HepG2 (cell line): ENCODE results near the gene ZC3H7B. TPM values are rescaled to one million over a fixed set of nuclear protein-coding genes. Genes with fewer than 3 reads are reported as not detected.

Experiments
- AGO2 ChIP-seq: fragments of 200-400 bp; formaldehyde crosslinking; optimal IDR thresholded peaks from 2 replicates; pipeline ENCODE3; 2017; ENCODE audit warnings: mild to moderate bottlenecking, low read depth, low read length, moderate library complexity
- IRX3 ChIP-seq: sonication (generic); formaldehyde crosslinking; IDR thresholded peaks from 2 replicates; pipeline ENCODE4 v1.8.1; 2023; ENCODE audit warnings: mild to moderate bottlenecking, low read depth, missing genetic modification reagents, borderline replicate concordance
- KDM5B ChIP-seq: sonication (generic); formaldehyde crosslinking; IDR thresholded peaks from 2 replicates; pipeline ENCODE4 v1.4.0; 2020; ENCODE audit warnings: missing genetic modification reagents, mild to moderate bottlenecking, borderline replicate concordance
- MXD4 ChIP-seq: IDR thresholded peaks from 2 replicates; pipeline ENCODE4 v1.6.1; 2016; ENCODE audit warnings: mild to moderate bottlenecking, missing biosample characterization, missing genetic modification reagents
- MZF1 ChIP-seq: sonication (generic); formaldehyde crosslinking; IDR thresholded peaks from 2 replicates; pipeline ENCODE4 v1.8.1; 2023; ENCODE audit warnings: mild to moderate bottlenecking, missing genetic modification reagents, borderline replicate concordance
- RBFOX2 ChIP-seq: fragments of 200-400 bp; formaldehyde crosslinking; IDR thresholded peaks from 2 replicates; pipeline ENCODE4 v1.6.1; 2017; ENCODE audit warnings: low read depth, mild to moderate bottlenecking, low read length
- RBM39 ChIP-seq: fragments of 200-400 bp; formaldehyde crosslinking; IDR thresholded peaks from one replicate; pipeline ENCODE4 v1.6.1; 2018; ENCODE audit warnings: antibody characterized with exemption, mild to moderate bottlenecking, low read depth, low read length; ENCODE audit not compliant: poor library complexity, severe bottlenecking
- SPEN ChIP-seq: sonication (generic); formaldehyde crosslinking; IDR thresholded peaks from 2 replicates; pipeline ENCODE4 v1.5.1; 2020; ENCODE audit warnings: low read depth, mild to moderate bottlenecking, missing genetic modification reagents
- TGIF2 ChIP-seq: IDR thresholded peaks from 2 replicates; pipeline ENCODE4 v1.6.1; 2016; ENCODE audit warnings: control low read depth, missing compliant biosample characterization
- THAP11 ChIP-seq: IDR thresholded peaks from 2 replicates; pipeline ENCODE4 v1.6.1; 2016; ENCODE audit warnings: missing biosample characterization, missing genetic modification reagents
- ZFY ChIP-seq: sonication (generic); formaldehyde crosslinking; IDR thresholded peaks from 2 replicates; pipeline ENCODE4 v1.4.0; 2020; ENCODE audit warnings: missing genetic modification reagents
- ZNF121 ChIP-seq: sonication (generic); formaldehyde crosslinking; IDR thresholded peaks from 2 replicates; pipeline ENCODE4 v1.5.0; 2020; ENCODE audit warnings: mild to moderate bottlenecking, missing genetic modification reagents
- ZNF143 ChIP-seq: sonication (generic); formaldehyde crosslinking; IDR thresholded peaks from 2 replicates; pipeline ENCODE4 v1.4.0; 2020; ENCODE audit warnings: missing genetic modification reagents
- ZSCAN21 ChIP-seq: sonication (generic); formaldehyde crosslinking; IDR thresholded peaks from 2 replicates; pipeline ENCODE4 v1.8.0; 2022; ENCODE audit warnings: mild to moderate bottlenecking, missing genetic modification reagents, moderate library complexity, borderline replicate concordance
- polyA plus RNA-seq, 8 experiments: library from polyadenylated mRNA; depleted of rRNA in 3 of 8; stranded (reverse) in 7 of 8; unstranded in 1 of 8; fragments of >200 nt; fragmentation: Illumina TruSeq in 4 of 8; extraction: Trizol in 4 of 8; gene quantifications; 2 replicates each; pipeline versions ENCODE4 v1.2.1 to v1.2.3, GENCODE V29; 2011 to 2016; ENCODE audit warnings: low read depth in 4 of 8, missing spikeins in 1 of 8, mixed read lengths in 1 of 8; ENCODE audit not compliant: insufficient read depth in 1 of 8
- total RNA-seq, 5 experiments: library from RNA; depleted of rRNA; stranded (reverse); fragments of >200 nt; fragmentation: Illumina TruSeq; extraction: Trizol; gene quantifications; 2 replicates each; pipeline ENCODE4 v1.2.3, GENCODE V29; 2016; ENCODE audit warnings: low read depth in 1 of 5
- TF ChIP-seq, protein P1 (sequence below): sonication (generic); formaldehyde crosslinking; IDR thresholded peaks from 2 replicates; pipeline ENCODE4 v1.5.1; 2020; ENCODE audit warnings: mild to moderate bottlenecking, missing genetic modification reagents, moderate library complexity
- TF ChIP-seq, protein P2 (sequence below): sonication (generic); formaldehyde crosslinking; IDR thresholded peaks from 2 replicates; pipeline ENCODE4 v1.4.0; 2020; ENCODE audit warnings: missing genetic modification reagents

The ZC3H7B gene
- total and polyA plus RNA-seq, 2 of the 13 experiments (the other 11 are each of a cell fraction or from before 2014, with no cell fraction given) = 26.4 to 37.2 TPM

DNA sequence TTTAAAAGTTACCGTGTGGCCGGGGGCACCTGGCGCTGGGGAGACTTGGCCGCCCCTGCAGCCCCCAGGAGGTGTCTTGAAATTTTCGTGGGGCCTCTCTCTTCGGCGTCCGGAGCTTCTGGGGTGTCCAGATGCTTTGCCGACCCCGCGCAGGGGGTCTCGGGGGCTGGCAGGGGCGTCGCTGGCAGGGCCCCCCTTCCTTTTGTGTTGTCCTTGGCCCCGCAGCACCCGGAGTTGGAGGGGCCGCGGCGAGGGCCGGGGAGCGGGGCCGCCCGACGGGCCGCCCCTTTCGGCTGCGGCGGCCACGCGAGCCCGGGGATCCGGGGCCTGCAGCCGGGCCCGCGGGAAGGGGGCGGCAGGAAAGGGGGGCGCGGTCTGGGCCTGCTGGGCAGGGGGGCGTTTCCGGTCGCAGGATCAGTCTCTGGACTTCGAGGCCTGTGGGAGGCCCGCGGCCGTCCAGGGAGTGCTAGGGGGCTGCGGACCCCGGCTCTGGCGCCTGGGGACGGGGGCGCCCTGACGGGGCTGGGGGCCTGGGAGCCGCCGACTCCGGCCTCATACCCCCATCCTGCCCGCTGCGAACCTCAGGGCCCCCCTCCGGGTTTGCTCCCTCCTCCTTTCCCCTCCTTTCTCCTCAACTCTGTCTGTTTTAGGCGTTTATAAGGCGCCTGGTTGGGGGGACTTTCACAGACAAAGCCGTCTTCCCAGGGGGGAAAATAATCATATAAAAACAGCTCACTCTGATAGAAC lies 869 bp downstream of the ZC3H7B start (continued):
- TF ChIP-seq, protein P1, sequence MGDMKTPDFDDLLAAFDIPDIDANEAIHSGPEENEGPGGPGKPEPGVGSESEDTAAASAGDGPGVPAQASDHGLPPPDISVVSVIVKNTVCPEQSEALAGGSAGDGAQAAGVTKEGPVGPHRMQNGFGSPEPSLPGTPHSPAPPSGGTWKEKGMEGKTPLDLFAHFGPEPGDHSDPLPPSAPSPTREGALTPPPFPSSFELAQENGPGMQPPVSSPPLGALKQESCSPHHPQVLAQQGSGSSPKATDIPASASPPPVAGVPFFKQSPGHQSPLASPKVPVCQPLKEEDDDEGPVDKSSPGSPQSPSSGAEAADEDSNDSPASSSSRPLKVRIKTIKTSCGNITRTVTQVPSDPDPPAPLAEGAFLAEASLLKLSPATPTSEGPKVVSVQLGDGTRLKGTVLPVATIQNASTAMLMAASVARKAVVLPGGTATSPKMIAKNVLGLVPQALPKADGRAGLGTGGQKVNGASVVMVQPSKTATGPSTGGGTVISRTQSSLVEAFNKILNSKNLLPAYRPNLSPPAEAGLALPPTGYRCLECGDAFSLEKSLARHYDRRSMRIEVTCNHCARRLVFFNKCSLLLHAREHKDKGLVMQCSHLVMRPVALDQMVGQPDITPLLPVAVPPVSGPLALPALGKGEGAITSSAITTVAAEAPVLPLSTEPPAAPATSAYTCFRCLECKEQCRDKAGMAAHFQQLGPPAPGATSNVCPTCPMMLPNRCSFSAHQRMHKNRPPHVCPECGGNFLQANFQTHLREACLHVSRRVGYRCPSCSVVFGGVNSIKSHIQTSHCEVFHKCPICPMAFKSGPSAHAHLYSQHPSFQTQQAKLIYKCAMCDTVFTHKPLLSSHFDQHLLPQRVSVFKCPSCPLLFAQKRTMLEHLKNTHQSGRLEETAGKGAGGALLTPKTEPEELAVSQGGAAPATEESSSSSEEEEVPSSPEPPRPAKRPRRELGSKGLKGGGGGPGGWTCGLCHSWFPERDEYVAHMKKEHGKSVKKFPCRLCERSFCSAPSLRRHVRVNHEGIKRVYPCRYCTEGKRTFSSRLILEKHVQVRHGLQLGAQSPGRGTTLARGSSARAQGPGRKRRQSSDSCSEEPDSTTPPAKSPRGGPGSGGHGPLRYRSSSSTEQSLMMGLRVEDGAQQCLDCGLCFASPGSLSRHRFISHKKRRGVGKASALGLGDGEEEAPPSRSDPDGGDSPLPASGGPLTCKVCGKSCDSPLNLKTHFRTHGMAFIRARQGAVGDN (CRISPR knock-in tag) = peak; percentile 44
- TF ChIP-seq ZNF121 (CRISPR knock-in tag) = 0 out of 2 replicates have a peak, but pooled peaks have one; percentile 5
- TF ChIP-seq MXD4 = no peak
- 0 out of 2 replicates have a peak, but pooled peaks have one; percentile 10 for TF ChIP-seq ZNF143 (CRISPR knock-in tag)
- TF ChIP-seq KDM5B = peak; percentile 19; the same call in 1 of the 2 replicates
- TF ChIP-seq RBM39 = peak; percentile 4
- no peak for TF ChIP-seq TGIF2 (CRISPR knock-in tag)
- peak; percentile 60; the same call in 1 of the 2 replicates for TF ChIP-seq IRX3
- TF ChIP-seq ZSCAN21 (CRISPR knock-in tag) = peak; percentile 33; the same call in 1 of the 2 replicates
- peak; percentile 69 for TF ChIP-seq AGO2
- peak; percentile 57; the same call in 1 of the 2 replicates for TF ChIP-seq SPEN (CRISPR knock-in tag)
- 0 out of 2 replicates have a peak, but pooled peaks have one; percentile 4 for TF ChIP-seq THAP11
- TF ChIP-seq ZFY (CRISPR knock-in tag) = peak; percentile 92
- TF ChIP-seq MZF1 (CRISPR knock-in tag) = no peak
- peak; percentile 5; the same call in 1 of the 2 replicates for TF ChIP-seq RBFOX2
- TF ChIP-seq, protein P2, sequence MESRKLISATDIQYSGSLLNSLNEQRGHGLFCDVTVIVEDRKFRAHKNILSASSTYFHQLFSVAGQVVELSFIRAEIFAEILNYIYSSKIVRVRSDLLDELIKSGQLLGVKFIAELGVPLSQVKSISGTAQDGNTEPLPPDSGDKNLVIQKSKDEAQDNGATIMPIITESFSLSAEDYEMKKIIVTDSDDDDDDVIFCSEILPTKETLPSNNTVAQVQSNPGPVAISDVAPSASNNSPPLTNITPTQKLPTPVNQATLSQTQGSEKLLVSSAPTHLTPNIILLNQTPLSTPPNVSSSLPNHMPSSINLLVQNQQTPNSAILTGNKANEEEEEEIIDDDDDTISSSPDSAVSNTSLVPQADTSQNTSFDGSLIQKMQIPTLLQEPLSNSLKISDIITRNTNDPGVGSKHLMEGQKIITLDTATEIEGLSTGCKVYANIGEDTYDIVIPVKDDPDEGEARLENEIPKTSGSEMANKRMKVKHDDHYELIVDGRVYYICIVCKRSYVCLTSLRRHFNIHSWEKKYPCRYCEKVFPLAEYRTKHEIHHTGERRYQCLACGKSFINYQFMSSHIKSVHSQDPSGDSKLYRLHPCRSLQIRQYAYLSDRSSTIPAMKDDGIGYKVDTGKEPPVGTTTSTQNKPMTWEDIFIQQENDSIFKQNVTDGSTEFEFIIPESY (CRISPR knock-in tag) = no peak
